Neural progenitor cell (in vitro differentiated cells): ENCODE measurements around the gene LAMA2. TPM values are rescaled to one million over a fixed set of nuclear protein-coding genes. Genes with fewer than 3 reads are reported as not detected.

ENCODE experiments used
- DNase-seq: peaks from one replicate; pipeline ENCODE4 v3.0.0-alpha.2; 2016; ENCODE audit warnings: low spot score
- H2AFZ ChIP-seq: fragments of 200-600 bp; sonication (generic); replicated peaks from 2 replicates; pipeline ENCODE4 v1.6.1; 2016; ENCODE audit warnings: antibody characterized with exemption
- H3F3A ChIP-seq: fragments of 200-600 bp; sonication (generic); 2 replicates; pipeline ENCODE4 v1.6.1; 2016; ENCODE audit warnings: antibody characterized with exemption, low read depth
- H3K27ac ChIP-seq: fragments of 200-600 bp; sonication (generic); 2 replicates; pipeline ENCODE4 v1.5.1; 2016; ENCODE audit warnings: mild to moderate bottlenecking
- H3K27me3 ChIP-seq: fragments of 200-600 bp; sonication (generic); 2 replicates; pipeline ENCODE4 v1.6.1; 2016; ENCODE audit warnings: mild to moderate bottlenecking, moderate library complexity
- H3K36me3 ChIP-seq: fragments of 200-600 bp; sonication (generic); 2 replicates; pipeline ENCODE4 v1.5.1; 2016
- H3K4me1 ChIP-seq: fragments of 200-600 bp; sonication (generic); 2 replicates; pipeline ENCODE4 v1.6.1; 2016; ENCODE audit warnings: mixed run types
- H3K4me2 ChIP-seq: fragments of 200-600 bp; sonication (generic); 2 replicates; pipeline ENCODE4 v1.6.1; 2016
- H3K4me3 ChIP-seq: fragments of 200-600 bp; sonication (generic); 2 replicates; pipeline ENCODE4 v1.5.1; 2016
- H3K79me2 ChIP-seq: fragments of 200-600 bp; sonication (generic); 2 replicates; pipeline ENCODE4 v1.6.1; 2016; ENCODE audit warnings: low read depth
- H3K9ac ChIP-seq: fragments of 200-600 bp; sonication (generic); 2 replicates; pipeline ENCODE4 v1.6.1; 2016
- H3K9me3 ChIP-seq: fragments of 200-600 bp; sonication (generic); 2 replicates; pipeline ENCODE4 v1.5.1; 2016; ENCODE audit warnings: low read depth
- H4K20me1 ChIP-seq: fragments of 200-600 bp; sonication (generic); 2 replicates; pipeline ENCODE4 v1.6.1; 2016; ENCODE audit warnings: low read depth
- H3K27ac Mint-ChIP-seq: 3 replicates; pipeline ENCODE4 v1.8.0; 2021; ENCODE audit warnings: mixed read lengths
- H3K27me3 Mint-ChIP-seq: 2 replicates; pipeline ENCODE4 v1.8.0; 2022; ENCODE audit warnings: low read depth, mild to moderate bottlenecking, inconsistent platforms, moderate library complexity, mixed read lengths; ENCODE audit not compliant: insufficient read depth
- H3K36me3 Mint-ChIP-seq: 3 replicates; pipeline ENCODE4 v1.8.0; 2021; ENCODE audit warnings: mixed read lengths
- H3K4me1 Mint-ChIP-seq: 3 replicates; pipeline ENCODE4 v1.8.0; 2021; ENCODE audit warnings: mixed read lengths
- H3K4me3 Mint-ChIP-seq: 3 replicates; pipeline ENCODE4 v1.8.0; 2021; ENCODE audit warnings: mild to moderate bottlenecking, moderate library complexity, mixed read lengths
- H3K9me3 Mint-ChIP-seq: 3 replicates; pipeline ENCODE4 v1.8.0; 2020; ENCODE audit warnings: mixed read lengths
- CTCF ChIP-seq: fragments of 200-600 bp; sonication (generic); IDR thresholded peaks from 2 replicates; pipeline ENCODE4 v1.5.1; 2017; ENCODE audit warnings: antibody characterized with exemption, mild to moderate bottlenecking
- EZH2 ChIP-seq: fragments of 200-600 bp; sonication (generic); IDR thresholded peaks from 2 replicates; pipeline ENCODE4 v1.6.1; 2017; ENCODE audit warnings: antibody characterized with exemption, mild to moderate bottlenecking, moderate library complexity
- EZH2phosphoT487 ChIP-seq: fragments of 200-600 bp; sonication (generic); IDR thresholded peaks from 2 replicates; pipeline ENCODE4 v1.6.1; 2017; ENCODE audit warnings: antibody characterized with exemption
- total RNA-seq: library from RNA; depleted of rRNA; stranded (reverse); fragments of >200 nt; gene quantifications from 2 replicates; pipeline ENCODE4 v1.2.3, GENCODE V29; 2015; ENCODE audit warnings: low replicate concordance

The LAMA2 gene
- total RNA-seq, 1 donor from 2014 or later: 1.5 TPM

- no peak for DNase-seq
- H3K4me3 Mint-ChIP-seq: no peak overlapping the region
- no peaks in the 10 kb centered on the region for H3K36me3 Mint-ChIP-seq
Observed at GRCh38 chr6:129429956-129430355, 547.0 kb downstream of the LAMA2 start.

GRCh38 chr6:129432738-129433137 is 549.8 kb downstream of the LAMA2 start:
- H3K4me3 ChIP-seq: no peak overlapping the region
- DNase-seq: no peak
- H3F3A ChIP-seq: no peaks in the 10 kb centered on the region
- no peaks in the 10 kb centered on the region for H3K79me2 ChIP-seq
- H3K9ac ChIP-seq: no peak overlapping the region
- no peaks in the 10 kb centered on the region for H3K9me3 Mint-ChIP-seq
- H3K4me1 Mint-ChIP-seq: no peaks in the 10 kb centered on the region
- no peaks in the 10 kb centered on the region for H3K27me3 ChIP-seq
- no peaks in the 10 kb centered on the region for H3K4me1 ChIP-seq
- H3K9me3 ChIP-seq: no peaks in the 10 kb centered on the region
- H3K4me3 Mint-ChIP-seq: no peak overlapping the region
- no peak overlapping the region for H3K27ac ChIP-seq
- H3K36me3 Mint-ChIP-seq: no peaks in the 10 kb centered on the region
- H2AFZ ChIP-seq: no peak overlapping the region
- no peak overlapping the region for H3K4me2 ChIP-seq
- TF ChIP-seq CTCF (peak; percentile 24), EZH2 (no peak)
- H3K27ac Mint-ChIP-seq: no peak overlapping the region
- peaks cover 2% of the 10 kb centered on the region for H3K27me3 Mint-ChIP-seq
- no peaks in the 10 kb centered on the region for H3K36me3 ChIP-seq
- H4K20me1 ChIP-seq: no peaks in the 10 kb centered on the region

More at GRCh38 chr6:129429956-129430355, 547.0 kb downstream of the LAMA2 start:
- Histone ChIP-seq H3K27ac (no peak overlapping the region), H3K4me1 (no peaks in the 10 kb centered on the region), H2AFZ (no peak overlapping the region), H3F3A (no peaks in the 10 kb centered on the region), H4K20me1 (no peaks in the 10 kb centered on the region), H3K79me2 (no peaks in the 10 kb centered on the region), H3K9me3 (no peaks in the 10 kb centered on the region), H3K36me3 (no peaks in the 10 kb centered on the region), H3K4me3 (no peak overlapping the region), H3K4me2 (no peak overlapping the region), H3K9ac (no peak overlapping the region), H3K27me3 (no peaks in the 10 kb centered on the region)
- Mint-ChIP-seq H3K27me3 (peaks cover 2% of the 10 kb centered on the region), H3K4me1 (no peaks in the 10 kb centered on the region), H3K27ac (no peak overlapping the region), H3K9me3 (no peaks in the 10 kb centered on the region)
- no peak for TF ChIP-seq EZH2phosphoT487
- TF ChIP-seq EZH2: no peak
- TF ChIP-seq CTCF: no peak

DNA sequence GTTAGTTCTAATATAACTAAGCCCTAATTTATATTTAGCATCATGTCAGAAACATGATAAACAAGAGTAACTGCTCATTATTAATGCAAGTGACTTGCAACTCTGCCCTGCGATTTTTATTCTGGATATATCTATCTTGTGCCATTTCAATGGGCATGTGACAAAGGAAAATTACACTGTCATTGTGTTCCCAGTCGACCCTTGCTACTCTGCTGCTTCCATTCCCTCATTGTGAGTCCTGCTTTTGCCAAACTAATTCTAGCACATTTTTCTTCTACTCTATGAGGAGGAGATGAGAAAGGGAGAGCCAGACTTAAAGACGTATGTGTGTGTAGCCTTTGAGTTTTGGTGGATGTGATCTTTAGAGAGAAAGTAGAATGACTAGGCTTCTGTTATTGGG is 551.2 kb downstream of the LAMA2 start:
- Histone ChIP-seq H3K4me1 (no peaks in the 10 kb centered on the region), H4K20me1 (no peaks in the 10 kb centered on the region), H3K9ac (no peak overlapping the region), H3K9me3 (no peaks in the 10 kb centered on the region), H3K27me3 (no peaks in the 10 kb centered on the region), H3K4me2 (no peak overlapping the region), H3K4me3 (no peak overlapping the region), H3F3A (no peaks in the 10 kb centered on the region), H3K27ac (no peak overlapping the region), H3K36me3 (no peaks in the 10 kb centered on the region), H3K79me2 (no peaks in the 10 kb centered on the region), H2AFZ (peak overlapping the region; percentile 32)
- Mint-ChIP-seq H3K36me3 (no peaks in the 10 kb centered on the region), H3K9me3 (no peaks in the 10 kb centered on the region), H3K4me1 (no peaks in the 10 kb centered on the region), H3K27ac (no peak overlapping the region), H3K27me3 (no peaks in the 10 kb centered on the region), H3K4me3 (no peak overlapping the region)
- no peak for TF ChIP-seq EZH2phosphoT487
- no peak for TF ChIP-seq CTCF
- no peak for TF ChIP-seq EZH2
- no peak for DNase-seq
